Esophagus muscularis mucosa (tissue), 2 donors: Measurements from ENCODE around the gene CEP170B.

Source experiments
- POLR2A ChIP-seq: fragments of 450-650 bp; IDR thresholded peaks from one replicate; pipeline ENCODE4 v1.6.1; 2017; ENCODE audit warnings: antibody characterized with exemption, moderate library complexity, mild to moderate bottlenecking, low read depth
- POLR2AphosphoS5 ChIP-seq, 2 donors: sonication (generic); formaldehyde crosslinking; IDR thresholded peaks; one replicate each; pipeline ENCODE4 v1.6.1; 2017; ENCODE audit warnings: antibody characterized with exemption in 2 of 2

GRCh38 chr14:104858811-104859426 lies 6.1 kb upstream of the CEP170B start:
- no peak for TF ChIP-seq POLR2A
- no peak for TF ChIP-seq POLR2AphosphoS5 (IDR thresholded peaks at IDR 0.05)
